HepG2 (cell line): ENCODE measurements around the gene TRAPPC1. TPM values are rescaled to one million over a fixed set of nuclear protein-coding genes. Genes with fewer than 3 reads are reported as not detected.

Experiments
- ATF7-NPFF ChIP-seq: sonication (generic); formaldehyde crosslinking; IDR thresholded peaks from 2 replicates; pipeline ENCODE4 v1.8.1; 2023; ENCODE audit warnings: mild to moderate bottlenecking, low read depth, missing genetic modification reagents, moderate library complexity
- CEBPB ChIP-seq: IDR thresholded peaks from 2 replicates; pipeline ENCODE4 v1.6.1; 2011; ENCODE audit warnings: low read depth, low read length, improper control_type of control experiment, borderline replicate concordance
- ISX ChIP-seq: sonication (generic); formaldehyde crosslinking; conservative IDR thresholded peaks from 2 replicates; pipeline ENCODE4 v1.5.0; 2020; ENCODE audit warnings: missing genetic modification reagents
- JUN ChIP-seq: sonication (generic); formaldehyde crosslinking; IDR thresholded peaks from 2 replicates; pipeline ENCODE4 v1.4.0; 2020; ENCODE audit warnings: mild to moderate bottlenecking, missing genetic modification reagents
- KLF6 ChIP-seq: IDR thresholded peaks from 2 replicates; pipeline ENCODE4 v1.8.0; 2016; ENCODE audit warnings: missing biosample characterization, missing genetic modification reagents
- MAZ ChIP-seq, 2 experiments: sonication (generic) in 1 of 2; formaldehyde crosslinking in 1 of 2; IDR thresholded peaks; 2 replicates each; pipeline versions ENCODE4 v1.5.0 to v1.6.1; 2012 to 2020; ENCODE audit warnings: low read depth in 2 of 2, mild to moderate bottlenecking in 2 of 2, borderline replicate concordance in 1 of 2, improper control_type of control experiment in 1 of 2, low read length in 1 of 2, missing genetic modification reagents in 1 of 2, moderate library complexity in 1 of 2
- PHF20 ChIP-seq: sonication (generic); formaldehyde crosslinking; IDR thresholded peaks from 2 replicates; pipeline ENCODE4 v1.5.0; 2020; ENCODE audit warnings: mild to moderate bottlenecking, missing genetic modification reagents
- PHF5A ChIP-seq: IDR thresholded peaks from one replicate; pipeline ENCODE4 v1.6.1; 2018; ENCODE audit warnings: low read depth, missing genetic modification reagents; ENCODE audit not compliant: unreplicated experiment
- SETDB1 ChIP-seq: sonication (generic); formaldehyde crosslinking; IDR thresholded peaks from 2 replicates; pipeline ENCODE4 v1.5.1; 2020; ENCODE audit warnings: missing genetic modification reagents, mild to moderate bottlenecking, borderline replicate concordance
- SRF ChIP-seq: IDR thresholded peaks from 2 replicates; pipeline ENCODE4 v1.6.1; 2011; ENCODE audit warnings: mild to moderate bottlenecking, low read depth, low read length, moderate library complexity
- TCF7 ChIP-seq: sonication (generic); IDR thresholded peaks from 2 replicates; pipeline ENCODE4 v1.6.1; 2016; ENCODE audit warnings: antibody characterized with exemption, low read depth
- TOE1 ChIP-seq: sonication (generic); formaldehyde crosslinking; IDR thresholded peaks from 2 replicates; pipeline ENCODE4 v1.4.0; 2020; ENCODE audit warnings: mild to moderate bottlenecking, missing genetic modification reagents
- ZFP36L1 ChIP-seq: sonication (generic); formaldehyde crosslinking; IDR thresholded peaks from 2 replicates; pipeline ENCODE4 v1.8.0; 2022; ENCODE audit warnings: mild to moderate bottlenecking, missing genetic modification reagents, moderate library complexity
- ZFYVE20 ChIP-seq: sonication (generic); formaldehyde crosslinking; IDR thresholded peaks from 2 replicates; pipeline ENCODE4 v1.8.0; 2023; ENCODE audit warnings: low read depth, mild to moderate bottlenecking, moderate library complexity, missing genetic modification reagents, borderline replicate concordance
- ZNF124 ChIP-seq: sonication (generic); formaldehyde crosslinking; IDR thresholded peaks from 2 replicates; pipeline ENCODE4 v1.4.0; 2020; ENCODE audit warnings: missing genetic modification reagents
- ZNF562 ChIP-seq: sonication (generic); formaldehyde crosslinking; IDR thresholded peaks from 2 replicates; pipeline ENCODE4 v1.8.0; 2022; ENCODE audit warnings: missing genetic modification reagents, borderline replicate concordance
- ZNF567 ChIP-seq: sonication (generic); formaldehyde crosslinking; IDR thresholded peaks from 2 replicates; pipeline ENCODE4 v1.8.1; 2023; ENCODE audit warnings: mild to moderate bottlenecking, missing genetic modification reagents, borderline replicate concordance
- ZNF572 ChIP-seq: sonication (generic); formaldehyde crosslinking; IDR thresholded peaks from 2 replicates; pipeline ENCODE4 v1.5.1; 2020; ENCODE audit warnings: mild to moderate bottlenecking, missing genetic modification reagents
- ZNF766 ChIP-seq: sonication (generic); formaldehyde crosslinking; IDR thresholded peaks from 2 replicates; pipeline ENCODE4 v1.5.0; 2020; ENCODE audit warnings: missing genetic modification reagents, borderline replicate concordance
- polyA plus RNA-seq, 8 experiments: library from polyadenylated mRNA; depleted of rRNA in 3 of 8; stranded (reverse) in 7 of 8; unstranded in 1 of 8; fragments of >200 nt; fragmentation: Illumina TruSeq in 4 of 8; extraction: Trizol in 4 of 8; gene quantifications; 2 replicates each; pipeline versions ENCODE4 v1.2.1 to v1.2.3, GENCODE V29; 2011 to 2016; ENCODE audit warnings: low read depth in 4 of 8, missing spikeins in 1 of 8, mixed read lengths in 1 of 8; ENCODE audit not compliant: insufficient read depth in 1 of 8
- total RNA-seq, 5 experiments: library from RNA; depleted of rRNA; stranded (reverse); fragments of >200 nt; fragmentation: Illumina TruSeq; extraction: Trizol; gene quantifications; 2 replicates each; pipeline ENCODE4 v1.2.3, GENCODE V29; 2016; ENCODE audit warnings: low read depth in 1 of 5
- TF ChIP-seq, protein P1 (sequence below): sonication (generic); formaldehyde crosslinking; IDR thresholded peaks from 2 replicates; pipeline ENCODE4 v1.5.0; 2020; ENCODE audit warnings: missing genetic modification reagents
- TF ChIP-seq, protein P2 (sequence below): IDR thresholded peaks from 2 replicates; pipeline ENCODE4 v1.6.1; 2012; ENCODE audit warnings: low read length, improper control_type of control experiment
- TF ChIP-seq, protein P3 (sequence below): sonication (generic); formaldehyde crosslinking; IDR thresholded peaks from 2 replicates; pipeline ENCODE4 v1.4.0; 2020; ENCODE audit warnings: mild to moderate bottlenecking, low read depth, missing genetic modification reagents

TRAPPC1 gene
- total and polyA plus RNA-seq, 2 of the 13 experiments (the other 11 are each of a cell fraction or from before 2014, with no cell fraction given), result 28.1 to 44.9 TPM

DNA sequence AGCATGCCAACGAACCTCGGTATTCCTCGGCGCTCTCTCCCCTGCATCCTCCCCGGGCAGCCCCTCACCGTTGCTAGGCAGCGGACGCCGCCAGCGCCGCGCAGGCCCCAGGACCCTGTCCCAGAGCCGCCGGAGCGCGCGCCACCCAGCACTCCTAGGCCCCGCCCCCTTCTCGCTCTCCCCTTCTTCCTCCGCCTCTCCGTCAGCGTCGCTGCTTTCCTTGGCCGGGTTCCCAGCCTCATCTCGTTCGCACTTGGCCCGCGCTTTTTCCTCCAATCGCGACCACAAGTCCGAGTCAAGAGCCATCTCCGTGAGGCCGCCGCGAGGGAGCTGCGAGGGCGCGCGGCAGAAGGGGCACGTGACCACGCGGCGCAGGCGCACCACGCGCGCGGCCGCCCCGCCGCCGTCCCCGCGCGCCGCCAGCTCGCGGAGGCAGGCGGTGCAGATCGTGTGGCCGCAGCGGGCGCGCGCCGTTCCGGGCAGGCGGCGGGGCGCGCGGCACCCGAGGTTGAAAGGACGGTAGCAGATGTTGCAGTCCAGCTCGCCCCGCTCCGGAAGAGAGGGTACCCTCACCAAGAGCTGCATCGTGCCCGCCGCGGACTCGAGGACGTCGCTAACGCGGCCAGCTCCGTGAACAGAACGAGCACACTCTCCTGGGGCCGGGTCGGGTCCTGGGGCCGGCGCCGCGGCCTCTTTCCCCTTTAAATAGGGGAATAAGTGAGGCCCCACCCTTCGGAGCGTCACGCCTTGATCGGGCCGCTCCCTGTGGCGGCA lies 15.9 kb downstream of the TRAPPC1 start, which contains the start of gene RNF227 (continued):
- no peak for TF ChIP-seq SETDB1 (CRISPR knock-in tag)
- peak; percentile 71; the same call in 1 of the 2 replicates for TF ChIP-seq TOE1 (CRISPR knock-in tag)
- no peak for TF ChIP-seq CEBPB
- no peak for TF ChIP-seq SRF
- no peak for TF ChIP-seq PHF5A (CRISPR knock-in tag)
- peak; percentile 94; the same call in 1 of the 2 replicates for TF ChIP-seq ATF7-NPFF (CRISPR knock-in tag)
- TF ChIP-seq, protein P1, sequence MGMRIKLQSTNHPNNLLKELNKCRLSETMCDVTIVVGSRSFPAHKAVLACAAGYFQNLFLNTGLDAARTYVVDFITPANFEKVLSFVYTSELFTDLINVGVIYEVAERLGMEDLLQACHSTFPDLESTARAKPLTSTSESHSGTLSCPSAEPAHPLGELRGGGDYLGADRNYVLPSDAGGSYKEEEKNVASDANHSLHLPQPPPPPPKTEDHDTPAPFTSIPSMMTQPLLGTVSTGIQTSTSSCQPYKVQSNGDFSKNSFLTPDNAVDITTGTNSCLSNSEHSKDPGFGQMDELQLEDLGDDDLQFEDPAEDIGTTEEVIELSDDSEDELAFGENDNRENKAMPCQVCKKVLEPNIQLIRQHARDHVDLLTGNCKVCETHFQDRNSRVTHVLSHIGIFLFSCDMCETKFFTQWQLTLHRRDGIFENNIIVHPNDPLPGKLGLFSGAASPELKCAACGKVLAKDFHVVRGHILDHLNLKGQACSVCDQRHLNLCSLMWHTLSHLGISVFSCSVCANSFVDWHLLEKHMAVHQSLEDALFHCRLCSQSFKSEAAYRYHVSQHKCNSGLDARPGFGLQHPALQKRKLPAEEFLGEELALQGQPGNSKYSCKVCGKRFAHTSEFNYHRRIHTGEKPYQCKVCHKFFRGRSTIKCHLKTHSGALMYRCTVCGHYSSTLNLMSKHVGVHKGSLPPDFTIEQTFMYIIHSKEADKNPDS (CRISPR knock-in tag), result 0 out of 2 replicates have a peak, but pooled peaks have one; percentile 54
- 0 out of 2 replicates have a peak, but pooled peaks have one; percentile 79 for TF ChIP-seq ISX (CRISPR knock-in tag)
- TF ChIP-seq, protein P2, sequence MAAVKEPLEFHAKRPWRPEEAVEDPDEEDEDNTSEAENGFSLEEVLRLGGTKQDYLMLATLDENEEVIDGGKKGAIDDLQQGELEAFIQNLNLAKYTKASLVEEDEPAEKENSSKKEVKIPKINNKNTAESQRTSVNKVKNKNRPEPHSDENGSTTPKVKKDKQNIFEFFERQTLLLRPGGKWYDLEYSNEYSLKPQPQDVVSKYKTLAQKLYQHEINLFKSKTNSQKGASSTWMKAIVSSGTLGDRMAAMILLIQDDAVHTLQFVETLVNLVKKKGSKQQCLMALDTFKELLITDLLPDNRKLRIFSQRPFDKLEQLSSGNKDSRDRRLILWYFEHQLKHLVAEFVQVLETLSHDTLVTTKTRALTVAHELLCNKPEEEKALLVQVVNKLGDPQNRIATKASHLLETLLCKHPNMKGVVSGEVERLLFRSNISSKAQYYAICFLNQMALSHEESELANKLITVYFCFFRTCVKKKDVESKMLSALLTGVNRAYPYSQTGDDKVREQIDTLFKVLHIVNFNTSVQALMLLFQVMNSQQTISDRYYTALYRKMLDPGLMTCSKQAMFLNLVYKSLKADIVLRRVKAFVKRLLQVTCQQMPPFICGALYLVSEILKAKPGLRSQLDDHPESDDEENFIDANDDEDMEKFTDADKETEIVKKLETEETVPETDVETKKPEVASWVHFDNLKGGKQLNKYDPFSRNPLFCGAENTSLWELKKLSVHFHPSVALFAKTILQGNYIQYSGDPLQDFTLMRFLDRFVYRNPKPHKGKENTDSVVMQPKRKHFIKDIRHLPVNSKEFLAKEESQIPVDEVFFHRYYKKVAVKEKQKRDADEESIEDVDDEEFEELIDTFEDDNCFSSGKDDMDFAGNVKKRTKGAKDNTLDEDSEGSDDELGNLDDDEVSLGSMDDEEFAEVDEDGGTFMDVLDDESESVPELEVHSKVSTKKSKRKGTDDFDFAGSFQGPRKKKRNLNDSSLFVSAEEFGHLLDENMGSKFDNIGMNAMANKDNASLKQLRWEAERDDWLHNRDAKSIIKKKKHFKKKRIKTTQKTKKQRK, result no peak
- TF ChIP-seq, protein P3, sequence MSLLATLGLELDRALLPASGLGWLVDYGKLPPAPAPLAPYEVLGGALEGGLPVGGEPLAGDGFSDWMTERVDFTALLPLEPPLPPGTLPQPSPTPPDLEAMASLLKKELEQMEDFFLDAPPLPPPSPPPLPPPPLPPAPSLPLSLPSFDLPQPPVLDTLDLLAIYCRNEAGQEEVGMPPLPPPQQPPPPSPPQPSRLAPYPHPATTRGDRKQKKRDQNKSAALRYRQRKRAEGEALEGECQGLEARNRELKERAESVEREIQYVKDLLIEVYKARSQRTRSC (CRISPR knock-in tag), result 0 out of 2 replicates have a peak, but pooled peaks have one; percentile 73
- 0 out of 2 replicates have a peak, but pooled peaks have one; percentile 21 for TF ChIP-seq JUN (CRISPR knock-in tag)
- peak; percentile 94; the same call in 1 of the 2 replicates for TF ChIP-seq ZNF766
- TF ChIP-seq TCF7, result no peak
- 0 out of 2 replicates have a peak, but pooled peaks have one; percentile 54 for TF ChIP-seq PHF20 (CRISPR knock-in tag)
- peak; percentile 62; the same call in 1 of the 2 replicates for TF ChIP-seq ZNF124 (CRISPR knock-in tag)
- no peak for TF ChIP-seq ZNF567
- no peak for TF ChIP-seq ZNF572
- peak; percentile 66; the same call in 1 of the 2 replicates for TF ChIP-seq KLF6 (CRISPR knock-in tag)
- peak; percentile 86; the same call in 1 of the 2 replicates for TF ChIP-seq ZNF562 (CRISPR knock-in tag)
- peak; percentile 97 for TF ChIP-seq ZFYVE20
- TF ChIP-seq ZFP36L1 (CRISPR knock-in tag), result peak; percentile 50; the same call in 1 of the 2 replicates
- no peak for TF ChIP-seq MAZ (IDR thresholded peaks at IDR 0.05; ENCODE audit: borderline replicate concordance, low read depth, low read length)
- peak; percentile 88 for TF ChIP-seq MAZ (CRISPR knock-in tag; IDR thresholded peaks at IDR 0.05; ENCODE audit: low read depth)
